HepG2 (cell line): ENCODE results near the gene NEDD4. TPM values are rescaled to one million over a fixed set of nuclear protein-coding genes. Genes with fewer than 3 reads are reported as not detected.

Experiments
- AGO1 ChIP-seq: fragments of 200-400 bp; formaldehyde crosslinking; IDR thresholded peaks from 2 replicates; pipeline ENCODE4 v1.6.1; 2017; ENCODE audit warnings: mild to moderate bottlenecking, low read depth, low read length, moderate library complexity; ENCODE audit not compliant: poor library complexity, severe bottlenecking
- FLYWCH1 ChIP-seq: sonication (generic); formaldehyde crosslinking; IDR thresholded peaks from 2 replicates; pipeline ENCODE4 v1.8.1; 2023; ENCODE audit warnings: mild to moderate bottlenecking, missing genetic modification reagents
- HDAC1 ChIP-seq: sonication (generic); formaldehyde crosslinking; IDR thresholded peaks from 2 replicates; pipeline ENCODE4 v1.5.1; 2020; ENCODE audit warnings: mild to moderate bottlenecking, missing genetic modification reagents
- HOXA3 ChIP-seq: sonication (generic); formaldehyde crosslinking; IDR thresholded peaks from 2 replicates; pipeline ENCODE4 v1.5.0; 2020; ENCODE audit warnings: missing genetic modification reagents
- KAT7 ChIP-seq: IDR thresholded peaks from 2 replicates; pipeline ENCODE4 v1.6.1; 2018; ENCODE audit warnings: borderline replicate concordance, missing compliant biosample characterization
- MAZ ChIP-seq, 2 experiments: sonication (generic) in 1 of 2; formaldehyde crosslinking in 1 of 2; IDR thresholded peaks; 2 replicates each; pipeline versions ENCODE4 v1.5.0 to v1.6.1; 2012 to 2020; ENCODE audit warnings: low read depth in 2 of 2, mild to moderate bottlenecking in 2 of 2, borderline replicate concordance in 1 of 2, improper control_type of control experiment in 1 of 2, low read length in 1 of 2, missing genetic modification reagents in 1 of 2, moderate library complexity in 1 of 2
- MYPOP ChIP-seq: sonication (generic); formaldehyde crosslinking; IDR thresholded peaks from 2 replicates; pipeline ENCODE4 v1.8.1; 2023; ENCODE audit warnings: mild to moderate bottlenecking, moderate library complexity, missing genetic modification reagents
- NR2C2 ChIP-seq: sonication (generic); formaldehyde crosslinking; IDR thresholded peaks from 2 replicates; pipeline ENCODE4 v1.4.0; 2020; ENCODE audit warnings: missing genetic modification reagents, mild to moderate bottlenecking, moderate library complexity, borderline replicate concordance
- POLR2AphosphoS5 ChIP-seq: IDR thresholded peaks from 2 replicates; pipeline ENCODE4 v1.6.1; 2012; ENCODE audit warnings: low read depth, low read length
- POLR2G ChIP-seq: fragments of 200-400 bp; formaldehyde crosslinking; IDR thresholded peaks from 2 replicates; pipeline ENCODE4 v1.6.1; 2018; ENCODE audit warnings: mild to moderate bottlenecking, low read depth, low read length, moderate library complexity
- RAD21 ChIP-seq: fragments of 450-650 bp; formaldehyde crosslinking; IDR thresholded peaks from 2 replicates; pipeline ENCODE4 v1.5.0; 2020; ENCODE audit warnings: mild to moderate bottlenecking
- RBM39 ChIP-seq: fragments of 200-400 bp; formaldehyde crosslinking; IDR thresholded peaks from one replicate; pipeline ENCODE4 v1.6.1; 2018; ENCODE audit warnings: antibody characterized with exemption, mild to moderate bottlenecking, low read depth, low read length; ENCODE audit not compliant: poor library complexity, severe bottlenecking
- TBX3 ChIP-seq: fragments of 450-650 bp; IDR thresholded peaks from 2 replicates; pipeline ENCODE4 v1.6.1; 2017; ENCODE audit warnings: antibody characterized with exemption, mild to moderate bottlenecking, inconsistent platforms, borderline replicate concordance
- TEAD3 ChIP-seq: optimal IDR thresholded peaks from 2 replicates; pipeline ENCODE3; 2016; ENCODE audit warnings: borderline replicate concordance
- UBTF ChIP-seq: sonication (generic); formaldehyde crosslinking; IDR thresholded peaks from 2 replicates; pipeline ENCODE4 v1.4.0; 2020; ENCODE audit warnings: mild to moderate bottlenecking, missing genetic modification reagents
- ZFP1 ChIP-seq: IDR thresholded peaks from 2 replicates; pipeline ENCODE4 v1.6.1; 2016
- ZMYM3 ChIP-seq: sonication (generic); formaldehyde crosslinking; IDR thresholded peaks from 2 replicates; pipeline ENCODE4 v1.5.1; 2020; ENCODE audit warnings: mild to moderate bottlenecking, missing genetic modification reagents
- ZNF276 ChIP-seq: sonication (generic); formaldehyde crosslinking; IDR thresholded peaks from 2 replicates; pipeline ENCODE4 v1.4.0; 2020; ENCODE audit warnings: mild to moderate bottlenecking, low read depth, missing genetic modification reagents
- ZNF446 ChIP-seq: sonication (generic); formaldehyde crosslinking; IDR thresholded peaks from 2 replicates; pipeline ENCODE4 v1.5.0; 2020; ENCODE audit warnings: mild to moderate bottlenecking, missing genetic modification reagents
- ZNF776 ChIP-seq: sonication (generic); formaldehyde crosslinking; IDR thresholded peaks from 2 replicates; pipeline ENCODE4 v1.4.0; 2020; ENCODE audit warnings: mild to moderate bottlenecking, missing genetic modification reagents
- ZNF782 ChIP-seq: sonication (generic); formaldehyde crosslinking; IDR thresholded peaks from 2 replicates; pipeline ENCODE4 v1.4.0; 2020; ENCODE audit warnings: missing genetic modification reagents, mild to moderate bottlenecking, borderline replicate concordance
- ZNF841 ChIP-seq: sonication (generic); formaldehyde crosslinking; IDR thresholded peaks from 2 replicates; pipeline ENCODE4 v1.8.1; 2023; ENCODE audit warnings: missing genetic modification reagents, borderline replicate concordance
- polyA plus RNA-seq, 8 experiments: library from polyadenylated mRNA; depleted of rRNA in 3 of 8; stranded (reverse) in 7 of 8; unstranded in 1 of 8; fragments of >200 nt; fragmentation: Illumina TruSeq in 4 of 8; extraction: Trizol in 4 of 8; gene quantifications; 2 replicates each; pipeline versions ENCODE4 v1.2.1 to v1.2.3, GENCODE V29; 2011 to 2016; ENCODE audit warnings: low read depth in 4 of 8, missing spikeins in 1 of 8, mixed read lengths in 1 of 8; ENCODE audit not compliant: insufficient read depth in 1 of 8
- total RNA-seq, 5 experiments: library from RNA; depleted of rRNA; stranded (reverse); fragments of >200 nt; fragmentation: Illumina TruSeq; extraction: Trizol; gene quantifications; 2 replicates each; pipeline ENCODE4 v1.2.3, GENCODE V29; 2016; ENCODE audit warnings: low read depth in 1 of 5
- TF ChIP-seq, protein P1 (sequence below): conservative IDR thresholded peaks from 2 replicates; pipeline ENCODE4 v1.6.1; 2018; ENCODE audit warnings: missing genetic modification reagents

Gene NEDD4
- total and polyA plus RNA-seq, 2 of the 13 experiments (the other 11 are each of a cell fraction or from before 2014, with no cell fraction given), result 10.4 to 13.0 TPM

- TF ChIP-seq ZNF782 (CRISPR knock-in tag) (peak; percentile 87; the same call in 1 of the 2 replicates), ZMYM3 (peak; percentile 42; the same call in 1 of the 2 replicates), KAT7 (peak; percentile 86), RBM39 (peak; percentile 69), TBX3 (no peak), NR2C2 (CRISPR knock-in tag) (no peak), MAZ (IDR thresholded peaks at IDR 0.05; ENCODE audit: borderline replicate concordance, low read depth, low read length) (peak; percentile 56; the same call in 1 of the 2 replicates), MAZ (CRISPR knock-in tag; IDR thresholded peaks at IDR 0.05; ENCODE audit: low read depth) (peak; percentile 72; the same call in 1 of the 2 replicates), HDAC1 (peak; percentile 47; the same call in 1 of the 2 replicates), ZNF446 (no peak), RAD21 (peak; percentile 27), ZNF776 (0 out of 2 replicates have a peak, but pooled peaks have one; percentile 40), POLR2AphosphoS5 (peak; percentile 71), TEAD3 (CRISPR knock-in tag) (peak; percentile 12), UBTF (peak; percentile 86), HOXA3 (CRISPR knock-in tag) (0 out of 2 replicates have a peak, but pooled peaks have one; percentile 15), ZNF841 (CRISPR knock-in tag) (no peak), AGO1 (peak; percentile 34), POLR2G (peak; percentile 76), MYPOP (peak; percentile 67; the same call in 1 of the 2 replicates), ZFP1 (CRISPR knock-in tag) (peak; percentile 24; the same call in 1 of the 2 replicates), FLYWCH1 (CRISPR knock-in tag) (no peak), ZNF276 (CRISPR knock-in tag) (0 out of 2 replicates have a peak, but pooled peaks have one; percentile 31)
- TF ChIP-seq, protein P1, sequence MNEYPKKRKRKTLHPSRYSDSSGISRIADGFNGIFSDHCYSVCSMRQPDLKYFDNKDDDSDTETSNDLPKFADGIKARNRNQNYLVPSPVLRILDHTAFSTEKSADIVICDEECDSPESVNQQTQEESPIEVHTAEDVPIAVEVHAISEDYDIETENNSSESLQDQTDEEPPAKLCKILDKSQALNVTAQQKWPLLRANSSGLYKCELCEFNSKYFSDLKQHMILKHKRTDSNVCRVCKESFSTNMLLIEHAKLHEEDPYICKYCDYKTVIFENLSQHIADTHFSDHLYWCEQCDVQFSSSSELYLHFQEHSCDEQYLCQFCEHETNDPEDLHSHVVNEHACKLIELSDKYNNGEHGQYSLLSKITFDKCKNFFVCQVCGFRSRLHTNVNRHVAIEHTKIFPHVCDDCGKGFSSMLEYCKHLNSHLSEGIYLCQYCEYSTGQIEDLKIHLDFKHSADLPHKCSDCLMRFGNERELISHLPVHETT (CRISPR knock-in tag), result 0 out of 2 replicates have a peak, but pooled peaks have one; percentile 25
These were observed at the start of gene NEDD4 (continued) for GRCh38 chr15:55993111-55993803.
